ENCODE data around the gene DEPDC7.

Gene DEPDC7

DNA sequence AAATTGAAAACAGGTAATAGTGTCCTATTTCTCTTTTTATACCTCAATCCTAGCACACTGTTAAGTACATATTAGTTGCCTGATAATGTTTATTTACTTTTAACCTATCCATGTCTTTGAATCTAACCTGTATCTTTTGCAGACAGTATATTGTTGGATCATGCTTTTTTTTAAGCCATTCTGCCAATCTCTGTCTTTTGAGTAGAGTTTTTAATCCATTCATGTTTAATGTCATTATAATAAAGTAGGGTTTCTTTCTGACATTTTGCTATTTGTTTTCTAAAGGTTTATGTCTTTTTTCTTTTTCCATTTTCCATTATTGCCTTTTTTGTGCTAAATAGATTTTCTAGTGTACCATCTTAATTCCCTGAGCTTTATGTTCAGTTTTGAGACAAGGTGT, 23.8 kb upstream of the DEPDC7 start:
- Histone ChIP-seq H3K9ac (ENCODE audit: low read length in 5 of 5) (no peak overlapping the region), H3K4me3 (ENCODE audit: low read depth in 1 of 5, low read length in 5 of 5) (no peak overlapping the region), H3K4me1 (ENCODE audit: control insufficient read depth in 5 of 5, insufficient read depth in 5 of 5, low read length in 5 of 5) (no peaks in the 10 kb centered on the region), H3K27me3 (ENCODE audit: control insufficient read depth in 5 of 5, insufficient read depth in 4 of 5, low read length in 5 of 5) (no peaks in the 10 kb centered on the region), H3K9me3 (ENCODE audit: control insufficient read depth in 5 of 5, low read length in 5 of 5) (peaks cover 5 to 16% (median 10%) of the 10 kb centered on the region in 5 donors), H3K36me3 (ENCODE audit: control insufficient read depth in 5 of 5, insufficient read depth in 5 of 5, low read length in 5 of 5) (no peaks in the 10 kb centered on the region), H3K27ac (ENCODE audit: low read depth, low read length) (no peak overlapping the region)

DNA sequence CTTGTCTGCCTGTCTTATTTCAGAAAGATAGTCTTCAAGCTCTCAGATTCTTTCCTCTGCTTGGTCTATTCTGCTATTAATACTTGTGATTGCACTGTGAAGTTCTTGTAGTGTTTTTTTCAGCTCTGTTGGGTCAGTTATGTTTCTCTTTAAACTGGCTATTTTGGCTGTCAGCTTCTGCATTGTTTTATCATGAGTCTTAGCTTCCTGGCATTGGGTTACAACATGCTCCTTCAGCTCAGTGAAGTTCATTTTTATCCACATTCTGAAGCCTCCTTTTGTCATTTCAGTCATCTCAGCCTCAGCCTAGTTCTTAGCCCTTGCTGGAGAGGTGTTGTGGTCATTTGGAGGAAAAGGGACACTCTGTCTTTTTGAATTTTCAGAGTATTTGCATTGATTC, 15.5 kb upstream of the DEPDC7 start:
- H3K9me3 ChIP-seq (ENCODE audit: control insufficient read depth in 5 of 5, low read length in 5 of 5): no peaks in the 10 kb centered on the region
- H3K9ac ChIP-seq (ENCODE audit: low read length in 5 of 5): no peak overlapping the region
- no peaks in the 10 kb centered on the region for H3K4me1 ChIP-seq (ENCODE audit: control insufficient read depth in 5 of 5, insufficient read depth in 5 of 5, low read length in 5 of 5)
- no peaks in the 10 kb centered on the region for H3K36me3 ChIP-seq (ENCODE audit: control insufficient read depth in 5 of 5, insufficient read depth in 5 of 5, low read length in 5 of 5)
- no peak overlapping the region for H3K27ac ChIP-seq (ENCODE audit: low read depth, low read length)
- H3K27me3 ChIP-seq (ENCODE audit: control insufficient read depth in 5 of 5, insufficient read depth in 4 of 5, low read length in 5 of 5): no peaks in the 10 kb centered on the region
- H3K4me3 ChIP-seq (ENCODE audit: low read depth in 1 of 5, low read length in 5 of 5): no peak overlapping the region

DNA sequence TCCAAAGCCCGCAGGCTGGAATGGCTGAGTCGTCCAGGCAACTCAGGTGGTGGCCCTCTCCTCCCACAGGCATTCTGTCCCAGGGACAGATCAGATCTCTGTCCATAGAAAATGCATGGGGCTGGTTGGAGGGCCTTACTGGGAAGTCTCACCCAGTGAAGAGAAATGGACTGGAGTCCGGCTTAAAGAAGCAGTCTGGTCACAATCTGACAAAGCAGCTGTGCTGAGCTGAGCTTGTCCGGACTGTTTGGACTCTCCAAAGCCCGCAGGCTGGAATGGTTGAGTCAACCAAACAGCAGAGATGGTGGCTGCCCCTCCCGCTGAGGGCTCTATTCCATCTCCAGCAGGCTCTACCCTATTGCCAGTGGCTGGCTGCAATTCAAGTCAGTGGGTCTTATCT, 14.4 kb upstream of the DEPDC7 start:
- no peaks in the 10 kb centered on the region for H3K9me3 ChIP-seq (ENCODE audit: control insufficient read depth in 5 of 5, low read length in 5 of 5)
- H3K27ac ChIP-seq (ENCODE audit: low read depth, low read length): no peak overlapping the region
- H3K4me3 ChIP-seq (ENCODE audit: low read depth in 1 of 5, low read length in 5 of 5): no peak overlapping the region

DNA sequence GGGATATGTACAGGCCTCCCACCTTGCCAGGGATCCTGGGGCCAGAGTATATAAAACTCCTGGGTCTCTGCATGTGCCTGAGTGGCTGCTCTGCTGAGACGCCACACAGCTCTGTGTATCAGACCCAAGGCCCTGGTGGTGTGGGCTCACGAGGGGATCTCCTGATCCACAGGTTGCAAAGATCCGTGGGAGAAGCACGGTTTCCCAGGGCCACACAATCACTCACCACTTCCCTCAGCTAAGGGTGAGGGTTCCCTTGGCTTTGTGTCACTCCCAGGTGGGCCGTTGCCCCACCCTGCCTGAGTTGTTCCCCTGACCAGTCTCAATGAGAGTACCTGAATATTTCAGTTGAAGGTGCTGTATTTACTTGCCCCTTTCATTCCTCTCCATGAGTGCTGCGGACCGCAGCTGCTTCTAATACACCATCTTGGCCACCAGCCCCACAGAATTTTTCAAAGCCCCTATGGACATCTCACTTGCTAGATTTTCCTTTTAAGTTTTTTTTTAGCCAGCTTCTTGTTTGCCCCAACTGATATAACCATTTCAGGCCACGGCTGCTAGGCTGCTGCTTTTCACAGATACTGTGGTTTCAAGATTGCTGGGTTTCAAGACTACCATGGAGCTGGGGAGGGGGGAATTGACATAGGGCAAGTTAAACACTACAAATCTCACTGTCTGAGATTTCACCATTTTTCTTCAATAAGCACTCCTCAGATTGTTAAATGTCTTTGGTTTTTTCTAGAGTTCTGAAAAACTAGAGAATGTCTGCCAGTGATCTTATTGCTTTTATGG, 13.7 kb upstream of the DEPDC7 start:
- Histone ChIP-seq H3K4me3 (ENCODE audit: low read depth in 1 of 5, low read length in 5 of 5) (no peak overlapping the region), H3K4me1 (ENCODE audit: control insufficient read depth in 5 of 5, insufficient read depth in 5 of 5, low read length in 5 of 5) (no peaks in the 10 kb centered on the region), H3K27me3 (ENCODE audit: control insufficient read depth in 5 of 5, insufficient read depth in 4 of 5, low read length in 5 of 5) (no peaks in the 10 kb centered on the region), H3K9me3 (ENCODE audit: control insufficient read depth in 5 of 5, low read length in 5 of 5) (no peaks in the 10 kb centered on the region), H3K9ac (ENCODE audit: low read length in 5 of 5) (no peak overlapping the region), H3K36me3 (ENCODE audit: control insufficient read depth in 5 of 5, insufficient read depth in 5 of 5, low read length in 5 of 5) (no peaks in the 10 kb centered on the region), H3K27ac (ENCODE audit: low read depth, low read length) (no peak overlapping the region)

More for the DNA sequence above, 14.4 kb upstream of the DEPDC7 start:
- no peaks in the 10 kb centered on the region for H3K27me3 ChIP-seq (ENCODE audit: control insufficient read depth in 5 of 5, insufficient read depth in 4 of 5, low read length in 5 of 5)
- no peak overlapping the region for H3K9ac ChIP-seq (ENCODE audit: low read length in 5 of 5)
- H3K4me1 ChIP-seq (ENCODE audit: control insufficient read depth in 5 of 5, insufficient read depth in 5 of 5, low read length in 5 of 5): no peaks in the 10 kb centered on the region
- no peaks in the 10 kb centered on the region for H3K36me3 ChIP-seq (ENCODE audit: control insufficient read depth in 5 of 5, insufficient read depth in 5 of 5, low read length in 5 of 5)

DNA sequence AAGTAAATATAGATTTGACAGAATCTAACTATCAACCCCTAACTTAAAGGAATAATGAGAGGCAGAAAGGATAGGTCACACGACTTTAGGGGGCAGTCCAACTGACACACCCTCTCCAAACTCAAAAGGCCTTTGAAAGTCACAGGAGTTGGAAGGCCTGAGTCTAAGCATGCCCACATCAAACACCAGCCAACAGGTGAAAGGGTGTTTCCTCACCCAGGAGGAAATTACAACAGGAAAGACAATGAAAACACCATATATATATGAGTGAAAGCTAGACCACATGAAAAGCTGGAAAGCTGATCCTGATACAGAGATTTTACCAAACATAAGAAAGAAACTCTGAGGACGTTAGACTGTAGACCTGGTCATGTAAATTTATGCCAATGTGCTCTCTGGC, 10.5 kb upstream of the DEPDC7 start:
- Histone ChIP-seq H3K4me3 (ENCODE audit: low read depth in 1 of 5, low read length in 5 of 5) (no peak overlapping the region), H3K9me3 (ENCODE audit: control insufficient read depth in 5 of 5, low read length in 5 of 5) (no peaks in the 10 kb centered on the region), H3K27me3 (ENCODE audit: control insufficient read depth in 5 of 5, insufficient read depth in 4 of 5, low read length in 5 of 5) (no peaks in the 10 kb centered on the region), H3K9ac (ENCODE audit: low read length in 5 of 5) (no peak overlapping the region), H3K27ac (ENCODE audit: low read depth, low read length) (no peak overlapping the region), H3K36me3 (ENCODE audit: control insufficient read depth in 5 of 5, insufficient read depth in 5 of 5, low read length in 5 of 5) (no peaks in the 10 kb centered on the region), H3K4me1 (ENCODE audit: control insufficient read depth in 5 of 5, insufficient read depth in 5 of 5, low read length in 5 of 5) (no peaks in the 10 kb centered on the region)

DNA sequence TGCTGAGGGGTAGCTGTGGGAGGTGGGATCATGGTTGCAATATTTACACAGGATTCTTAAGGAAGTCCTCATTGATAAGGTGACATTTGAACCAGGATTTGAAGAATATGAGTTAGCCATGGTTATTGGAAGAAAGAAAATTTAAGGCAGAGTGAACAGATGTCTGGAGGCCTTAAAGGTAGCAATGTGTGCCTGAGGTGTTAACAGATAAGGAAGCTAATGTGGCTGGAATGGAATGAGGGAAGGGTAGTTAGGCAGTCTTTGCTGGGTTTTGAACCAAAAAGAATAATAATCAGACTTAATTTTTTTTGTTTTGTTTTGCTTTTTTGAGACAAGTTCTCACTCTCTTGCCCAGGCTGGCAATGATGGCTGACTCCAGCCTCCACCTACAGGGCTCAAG, 9.7 kb upstream of the DEPDC7 start:
- no peak overlapping the region for H3K4me3 ChIP-seq (ENCODE audit: low read depth in 1 of 5, low read length in 5 of 5)
- H3K27me3 ChIP-seq (ENCODE audit: control insufficient read depth in 5 of 5, insufficient read depth in 4 of 5, low read length in 5 of 5): no peaks in the 10 kb centered on the region
- no peaks in the 10 kb centered on the region for H3K4me1 ChIP-seq (ENCODE audit: control insufficient read depth in 5 of 5, insufficient read depth in 5 of 5, low read length in 5 of 5)
- H3K27ac ChIP-seq (ENCODE audit: low read depth, low read length): no peak overlapping the region
- H3K9me3 ChIP-seq (ENCODE audit: control insufficient read depth in 5 of 5, low read length in 5 of 5): no peaks in the 10 kb centered on the region
- H3K9ac ChIP-seq (ENCODE audit: low read length in 5 of 5): no peak overlapping the region
- no peaks in the 10 kb centered on the region for H3K36me3 ChIP-seq (ENCODE audit: control insufficient read depth in 5 of 5, insufficient read depth in 5 of 5, low read length in 5 of 5)

DNA sequence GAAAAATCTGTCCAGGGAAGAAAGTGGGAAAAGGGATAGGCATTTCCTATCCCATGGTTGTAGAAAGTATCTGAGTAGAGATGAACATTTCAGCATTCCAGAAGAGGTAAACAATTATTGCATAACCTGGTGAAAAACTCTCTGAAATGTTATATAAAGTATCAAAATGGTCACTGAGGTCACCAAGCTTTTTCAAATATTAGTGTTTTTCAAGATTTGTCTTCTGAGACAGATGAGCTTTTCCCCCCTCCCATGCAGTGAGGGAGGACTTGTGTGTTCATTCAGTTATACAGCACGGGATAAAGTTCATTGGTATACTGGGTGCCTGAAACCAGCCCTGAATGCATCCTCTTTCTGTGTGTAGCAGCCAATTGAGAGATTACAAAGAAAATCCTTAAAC, 1.9 kb upstream of the DEPDC7 start:
- Histone ChIP-seq H3K9ac (ENCODE audit: low read length in 5 of 5) (no peak overlapping the region), H3K4me3 (ENCODE audit: low read depth in 1 of 5, low read length in 5 of 5) (no peak overlapping the region), H3K27ac (ENCODE audit: low read depth, low read length) (no peak overlapping the region), H3K4me1 (ENCODE audit: control insufficient read depth in 5 of 5, insufficient read depth in 5 of 5, low read length in 5 of 5) (peaks cover 0 to 12% (median 11%) of the 10 kb centered on the region in 5 donors), H3K9me3 (ENCODE audit: control insufficient read depth in 5 of 5, low read length in 5 of 5) (no peaks in the 10 kb centered on the region), H3K27me3 (ENCODE audit: control insufficient read depth in 5 of 5, insufficient read depth in 4 of 5, low read length in 5 of 5) (peaks cover 0 to under 1% (median 0%) of the 10 kb centered on the region in 5 donors), H3K36me3 (ENCODE audit: control insufficient read depth in 5 of 5, insufficient read depth in 5 of 5, low read length in 5 of 5) (no peaks in the 10 kb centered on the region)

DNA sequence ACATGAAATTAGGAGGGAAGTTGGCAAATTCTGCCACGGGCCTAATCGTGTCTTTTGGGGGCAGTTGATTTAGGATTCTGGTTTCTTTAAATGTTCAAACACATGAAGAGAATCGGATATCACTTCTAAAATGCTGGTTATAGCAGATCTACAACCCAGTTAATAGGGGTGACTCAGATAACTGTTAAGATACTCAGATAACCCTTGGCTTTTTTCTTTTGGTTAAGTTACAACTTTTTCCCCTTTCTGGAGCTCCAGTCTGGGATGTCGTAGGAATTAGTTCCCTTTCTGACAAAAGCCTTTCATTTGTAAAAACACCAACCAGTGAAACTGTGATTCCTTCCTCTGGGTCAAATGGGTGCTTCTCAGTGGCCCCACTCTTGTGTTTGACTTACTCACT, 976 bp downstream of the DEPDC7 start:
- Histone ChIP-seq H3K27ac (ENCODE audit: low read depth, low read length) (no peak overlapping the region), H3K27me3 (ENCODE audit: control insufficient read depth in 5 of 5, insufficient read depth in 4 of 5, low read length in 5 of 5) (peaks cover 0 to 4% (median 0%) of the 10 kb centered on the region in 5 donors), H3K9ac (ENCODE audit: low read length in 5 of 5) (peak overlapping the region in 2 of 5 donors; percentile 10 to 38)

DNA sequence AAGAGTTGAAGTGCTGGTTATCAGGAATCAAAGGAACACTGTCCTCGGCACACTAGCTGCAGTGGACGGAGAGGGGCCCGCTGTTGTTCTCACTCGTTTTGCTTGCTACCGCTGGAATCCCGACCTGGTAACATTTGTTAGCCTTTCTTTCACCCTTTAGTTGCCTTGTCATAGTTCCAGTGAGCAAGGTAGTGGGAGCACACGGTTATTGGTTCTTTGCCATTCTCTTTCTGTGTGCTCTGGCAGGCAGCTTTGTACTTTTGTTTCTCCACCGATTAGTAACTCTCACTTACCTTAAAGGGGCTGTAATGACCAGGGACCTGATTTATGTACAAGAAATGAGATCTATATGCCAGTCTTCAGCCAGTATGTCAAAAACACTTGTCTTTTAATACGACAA, 1.8 kb downstream of the DEPDC7 start:
- no peaks in the 10 kb centered on the region for H3K36me3 ChIP-seq (ENCODE audit: control insufficient read depth in 5 of 5, insufficient read depth in 5 of 5, low read length in 5 of 5)
- peaks cover 0 to 4% (median 0%) of the 10 kb centered on the region in 5 donors for H3K27me3 ChIP-seq (ENCODE audit: control insufficient read depth in 5 of 5, insufficient read depth in 4 of 5, low read length in 5 of 5)
- H3K4me3 ChIP-seq (ENCODE audit: low read depth in 1 of 5, low read length in 5 of 5): no peak overlapping the region
- peaks cover 0 to 12% (median 11%) of the 10 kb centered on the region in 5 donors for H3K4me1 ChIP-seq (ENCODE audit: control insufficient read depth in 5 of 5, insufficient read depth in 5 of 5, low read length in 5 of 5)
- H3K9ac ChIP-seq (ENCODE audit: low read length in 5 of 5): no peak overlapping the region
- H3K27ac ChIP-seq (ENCODE audit: low read depth, low read length): no peak overlapping the region
- no peaks in the 10 kb centered on the region for H3K9me3 ChIP-seq (ENCODE audit: control insufficient read depth in 5 of 5, low read length in 5 of 5)

More for the DNA sequence above, 976 bp downstream of the DEPDC7 start:
- H3K4me1 ChIP-seq (ENCODE audit: control insufficient read depth in 5 of 5, insufficient read depth in 5 of 5, low read length in 5 of 5): peaks cover 0 to 12% (median 11%) of the 10 kb centered on the region in 5 donors
- peak overlapping the region; percentile 62 to 83 (median 70) for H3K4me3 ChIP-seq (ENCODE audit: low read depth in 1 of 5, low read length in 5 of 5)
- no peaks in the 10 kb centered on the region for H3K9me3 ChIP-seq (ENCODE audit: control insufficient read depth in 5 of 5, low read length in 5 of 5)
- no peaks in the 10 kb centered on the region for H3K36me3 ChIP-seq (ENCODE audit: control insufficient read depth in 5 of 5, insufficient read depth in 5 of 5, low read length in 5 of 5)

DNA sequence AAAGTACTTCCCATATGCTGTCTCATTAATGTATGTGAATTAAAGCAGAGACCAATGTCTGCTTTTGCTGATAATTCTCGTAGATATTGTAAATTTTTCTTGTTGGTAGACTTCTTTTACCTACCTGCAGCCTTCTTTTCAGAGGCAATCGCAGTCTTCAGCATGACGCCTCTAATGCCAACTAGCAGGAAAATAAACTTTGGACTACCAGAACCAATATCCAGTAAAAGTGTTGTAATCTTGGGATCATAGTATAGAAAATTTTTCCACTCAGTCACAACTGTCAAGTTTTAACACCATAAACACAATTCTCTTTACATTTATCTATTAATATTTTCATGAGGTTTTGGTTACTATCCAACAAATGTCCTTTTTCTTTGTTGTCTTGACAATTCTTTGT, 2.3 kb downstream of the DEPDC7 start:
- H3K4me3 ChIP-seq (ENCODE audit: low read depth in 1 of 5, low read length in 5 of 5): no peak overlapping the region
- H3K9me3 ChIP-seq (ENCODE audit: control insufficient read depth in 5 of 5, low read length in 5 of 5): no peaks in the 10 kb centered on the region
- H3K4me1 ChIP-seq (ENCODE audit: control insufficient read depth in 5 of 5, insufficient read depth in 5 of 5, low read length in 5 of 5): peaks cover 0 to 12% (median 11%) of the 10 kb centered on the region in 5 donors
- H3K27ac ChIP-seq (ENCODE audit: low read depth, low read length): no peak overlapping the region
- H3K27me3 ChIP-seq (ENCODE audit: control insufficient read depth in 5 of 5, insufficient read depth in 4 of 5, low read length in 5 of 5): peaks cover 0 to 4% (median 0%) of the 10 kb centered on the region in 5 donors
- no peak overlapping the region for H3K9ac ChIP-seq (ENCODE audit: low read length in 5 of 5)
- no peaks in the 10 kb centered on the region for H3K36me3 ChIP-seq (ENCODE audit: control insufficient read depth in 5 of 5, insufficient read depth in 5 of 5, low read length in 5 of 5)

Data from subcutaneous abdominal adipose tissue (tissue), 5 donors.